ENCODE results near the gene SULT1A1. TPM values are rescaled to one million over a fixed set of nuclear protein-coding genes. Genes with fewer than 3 reads are reported as not detected.

The SULT1A1 gene
- total RNA-seq, 2 donors from 2014 or later, result 7.0 to 27.2 TPM

GRCh38 chr16:28587386-28587785 is 22.5 kb downstream of the SULT1A1 start:
- Histone ChIP-seq H3K9me3 (no peaks in the 10 kb centered on the region), H3K27ac (no peak overlapping the region), H3K36me3 (peaks cover 43% of the 10 kb centered on the region), H3K27me3 (replicated peaks; ENCODE audit: insufficient read depth) (no peaks in the 10 kb centered on the region), H3K4me3 (no peak overlapping the region), H3K4me1 (ENCODE audit: control insufficient read depth in 1 of 2, low read depth in 2 of 2) (no peaks in the 10 kb centered on the region)
- DNase-seq (ENCODE audit: low spot score) (no peak), ATAC-seq (ENCODE audit: insufficient number of reproducible peaks, low FRiP score, low read depth) (no peak)
- TF ChIP-seq CTCF (IDR thresholded peaks at IDR 0.05), result no peak

DNA sequence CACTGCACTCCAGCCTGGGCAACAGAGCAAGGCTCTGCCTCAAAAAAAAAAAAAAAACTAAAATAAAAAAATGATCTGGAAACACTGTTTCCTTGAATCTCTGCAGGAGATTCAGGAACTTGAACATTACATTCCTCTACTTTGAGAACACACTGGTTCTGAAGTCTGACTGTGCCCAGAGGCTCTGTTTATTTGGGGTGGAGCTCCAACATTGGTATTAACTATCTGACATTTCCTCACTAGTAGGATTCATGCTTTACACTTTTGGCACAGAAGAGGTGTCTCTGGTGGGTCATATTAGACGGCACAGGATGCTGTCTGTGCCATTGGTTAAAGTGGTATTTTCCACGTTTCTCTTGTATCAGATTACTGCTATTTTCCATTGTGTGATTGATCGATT is 23.4 kb downstream of the SULT1A1 start:
- no peaks in the 10 kb centered on the region for H3K27me3 ChIP-seq (replicated peaks; ENCODE audit: insufficient read depth)
- ATAC-seq (ENCODE audit: insufficient number of reproducible peaks, low FRiP score, low read depth), result no peak
- no peaks in the 10 kb centered on the region for H3K9me3 ChIP-seq
- TF ChIP-seq CTCF (IDR thresholded peaks at IDR 0.05), result no peak
- DNase-seq (ENCODE audit: low spot score), result no peak
- no peaks in the 10 kb centered on the region for H3K4me1 ChIP-seq (ENCODE audit: control insufficient read depth in 1 of 2, low read depth in 2 of 2)
- H3K4me3 ChIP-seq, result no peak overlapping the region
- H3K27ac ChIP-seq, result no peak overlapping the region
- H3K36me3 ChIP-seq, result peaks cover 50% of the 10 kb centered on the region

GRCh38 chr16:28585674-28586073 is 24.2 kb downstream of the SULT1A1 start:
- H3K9me3 ChIP-seq, result no peaks in the 10 kb centered on the region
- no peak overlapping the region for H3K4me3 ChIP-seq
- TF ChIP-seq CTCF (IDR thresholded peaks at IDR 0.05), result no peak
- no peak for DNase-seq (ENCODE audit: low spot score)
- no peak for ATAC-seq (ENCODE audit: insufficient number of reproducible peaks, low FRiP score, low read depth)
- H3K36me3 ChIP-seq, result peaks cover 44% of the 10 kb centered on the region
- no peak overlapping the region for H3K27ac ChIP-seq
- no peaks in the 10 kb centered on the region for H3K4me1 ChIP-seq (ENCODE audit: control insufficient read depth in 1 of 2, low read depth in 2 of 2)
- no peaks in the 10 kb centered on the region for H3K27me3 ChIP-seq (replicated peaks; ENCODE audit: insufficient read depth)

DNA sequence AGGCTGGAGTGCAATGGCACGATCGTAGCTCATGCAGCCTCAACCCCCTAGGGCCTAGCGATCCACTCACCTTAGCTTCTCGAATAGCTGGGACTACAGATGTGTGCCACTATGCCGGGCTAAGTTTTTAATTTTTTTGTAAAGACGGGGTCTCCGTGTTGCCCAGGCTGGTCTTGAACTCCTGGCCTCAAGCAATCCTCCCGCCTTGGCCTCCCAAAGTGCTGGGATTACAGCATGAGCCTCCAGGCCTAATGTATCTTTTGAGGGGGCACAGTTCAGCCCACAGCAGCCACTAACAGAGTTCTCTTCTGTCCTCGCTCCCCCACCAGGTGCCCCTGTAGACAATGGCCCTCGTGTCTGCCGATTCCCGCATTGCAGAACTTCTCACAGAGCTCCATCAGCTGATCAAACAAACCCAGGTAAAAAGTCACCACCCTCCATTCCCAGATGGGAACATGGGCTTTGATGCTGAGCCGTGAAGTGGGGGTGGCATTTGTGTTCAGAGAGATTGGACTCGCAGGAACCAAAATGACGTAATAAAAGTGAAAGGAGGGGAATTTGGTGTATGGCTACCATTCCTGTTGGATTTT is 29.0 kb downstream of the SULT1A1 start:
- Histone ChIP-seq H3K36me3 (peaks cover 20% of the 10 kb centered on the region), H3K4me1 (ENCODE audit: control insufficient read depth in 1 of 2, low read depth in 2 of 2) (no peaks in the 10 kb centered on the region), H3K4me3 (no peak overlapping the region), H3K27me3 (replicated peaks; ENCODE audit: insufficient read depth) (no peaks in the 10 kb centered on the region), H3K27ac (no peak overlapping the region), H3K9me3 (no peaks in the 10 kb centered on the region)
- ATAC-seq (ENCODE audit: insufficient number of reproducible peaks, low FRiP score, low read depth) (no peak), DNase-seq (ENCODE audit: low spot score) (no peak)
- no peak for TF ChIP-seq CTCF (IDR thresholded peaks at IDR 0.05)

DNA sequence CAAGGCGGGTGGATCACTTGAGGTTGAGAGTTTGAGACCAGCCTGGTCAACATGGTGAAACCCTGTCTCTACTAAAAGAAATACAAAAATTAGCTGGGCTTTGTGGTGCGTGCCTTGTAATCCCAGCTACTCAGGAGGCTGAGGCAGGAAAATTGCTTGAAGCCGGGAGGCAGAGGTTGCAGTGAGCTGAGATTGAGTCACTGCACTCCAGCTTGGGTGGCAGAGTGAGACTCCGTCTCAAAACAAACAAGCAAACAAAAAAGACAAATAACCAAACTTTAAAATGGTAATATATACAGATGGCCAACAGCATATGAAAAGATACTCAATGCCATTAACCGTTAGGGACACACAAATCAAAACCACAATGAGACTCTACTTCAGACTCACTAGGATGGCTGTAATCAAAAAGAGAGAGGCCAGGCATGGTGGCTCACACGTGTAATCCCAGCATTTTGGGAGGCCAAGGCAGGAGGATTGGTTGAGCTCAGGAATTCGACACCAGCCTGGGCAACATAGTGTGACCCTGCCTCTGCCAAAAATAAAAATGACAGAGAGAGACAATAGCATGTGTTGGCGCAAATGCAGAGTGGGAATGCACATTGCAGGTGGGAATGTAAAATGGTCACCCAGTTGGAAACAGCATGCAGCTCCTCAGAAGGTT is 34.3 kb downstream of the SULT1A1 start:
- no peak for DNase-seq (ENCODE audit: low spot score)
- no peak for TF ChIP-seq CTCF (IDR thresholded peaks at IDR 0.05)

More for the DNA sequence above, 34.3 kb downstream of the SULT1A1 start:
- Histone ChIP-seq H3K4me1 (ENCODE audit: control insufficient read depth in 1 of 2, low read depth in 2 of 2) (no peaks in the 10 kb centered on the region), H3K36me3 (no peaks in the 10 kb centered on the region), H3K27ac (no peak overlapping the region), H3K4me3 (no peak overlapping the region), H3K9me3 (no peaks in the 10 kb centered on the region), H3K27me3 (replicated peaks; ENCODE audit: insufficient read depth) (no peaks in the 10 kb centered on the region)
- no peak for ATAC-seq (ENCODE audit: insufficient number of reproducible peaks, low FRiP score, low read depth)
